AG04450 (cell line): ENCODE data around the gene TIGD3. TPM values are rescaled to one million over a fixed set of nuclear protein-coding genes. Genes with fewer than 3 reads are reported as not detected.

Experiments used
- CTCF ChIA-PET: fragments of 300-600, 350-600 bp; formaldehyde crosslinking; extraction: SDS; loops from one replicate; lab custom pipeline; 2022; ENCODE audit warnings: antibody characterized with exemption, inconsistent platforms; lab: Charles Lee
- POLR2A ChIA-PET: fragments of 350-600 bp; formaldehyde crosslinking; extraction: SDS; loops from one replicate; lab custom pipeline; 2021; ENCODE audit warnings: antibody characterized with exemption, inconsistent platforms; lab: Yijun Ruan, JAX
- DNase-seq: peaks from one replicate; pipeline ENCODE4 v3.0.0-alpha.2; 2011; ENCODE audit warnings: low read depth, low spot score
- H3K27ac ChIP-seq: one replicate; pipeline ENCODE4 v1.5.1; 2012; ENCODE audit warnings: low read depth, low read length, control low read depth
- H3K27me3 ChIP-seq: one replicate; pipeline ENCODE4 v1.6.0; 2012; ENCODE audit warnings: low read length; ENCODE audit not compliant: control insufficient read depth, insufficient read depth
- H3K4me3 ChIP-seq: 2 replicates; pipeline ENCODE4 v1.5.1; 2011; ENCODE audit warnings: mild to moderate bottlenecking, low read depth, low read length, control low read depth
- H3K9me3 ChIP-seq: 2 replicates; pipeline ENCODE4 v1.5.1; 2012; ENCODE audit warnings: low read length; ENCODE audit not compliant: control insufficient read depth, insufficient read depth
- CTCF ChIP-seq: IDR thresholded peaks from 2 replicates; pipeline ENCODE4 v1.5.1; 2011; ENCODE audit warnings: low read depth, low read length, control low read depth, inconsistent platforms
- polyA plus RNA-seq: library from polyadenylated mRNA; depleted of rRNA; stranded (reverse); fragments of >200 nt; gene quantifications from 2 replicates; pipeline ENCODE4 v1.2.3, GENCODE V29; 2011

The TIGD3 gene
- polyA plus RNA-seq, 1 experiment, result 0.07 TPM

DNA sequence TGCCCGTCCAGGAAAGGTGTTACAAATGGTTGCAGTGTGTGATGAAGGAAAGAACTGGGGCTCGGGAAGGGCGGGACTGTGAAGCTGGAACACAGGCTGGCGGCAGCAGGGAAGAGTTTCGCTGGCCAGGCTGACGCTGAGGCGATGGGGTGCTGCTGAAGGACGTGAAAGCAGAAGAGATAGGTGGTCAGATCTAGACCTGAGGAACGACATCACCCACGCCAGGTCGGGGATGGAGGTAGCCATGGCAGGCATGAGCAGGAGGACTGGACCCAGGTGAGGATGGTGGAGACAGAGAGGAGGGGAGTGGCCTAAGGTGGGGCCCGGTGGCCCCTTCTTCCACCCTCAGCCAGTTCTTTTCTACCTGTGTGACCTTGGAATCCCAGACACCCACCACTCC, 30.7 kb upstream of the TIGD3 start:
- Histone ChIP-seq H3K27me3 (no peaks in the 10 kb centered on the region), H3K27ac (no peak overlapping the region), H3K4me3 (no peak overlapping the region), H3K9me3 (no peaks in the 10 kb centered on the region)
- TF ChIP-seq CTCF, result no peak
- ChIA-PET POLR2A (no interaction called here), CTCF (interaction anchor here (0.7 to 13.8 kb wide), 2 partner anchors 8 to 48 kb away, joined by 3 to 506 read pairs; no protein-coding TSS in a partner anchor)
- DNase-seq, result no peak

DNA sequence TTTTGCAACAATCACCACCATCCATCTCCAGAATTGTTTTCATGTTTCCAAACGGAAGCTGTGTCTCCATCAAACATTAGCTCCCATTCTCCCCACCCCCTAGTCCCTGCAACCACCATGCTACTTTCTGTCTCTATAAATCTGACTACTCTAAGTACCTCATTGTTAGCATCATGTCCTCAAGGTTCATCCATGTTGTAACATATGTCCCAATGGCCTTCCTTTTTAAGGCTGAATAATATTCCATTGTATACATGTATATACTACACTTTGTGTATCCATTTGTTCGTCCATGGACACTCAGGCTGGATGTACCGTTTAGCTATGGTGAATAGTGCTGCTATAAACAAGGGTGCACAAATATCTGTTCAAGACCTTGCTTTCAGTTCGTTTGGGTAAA, 29.1 kb upstream of the TIGD3 start:
- no peak for DNase-seq
- CTCF ChIA-PET, result interaction anchor here (13.8 kb wide), 1 partner anchor 50 kb away, joined by 506 read pairs; no protein-coding TSS in a partner anchor
- POLR2A ChIA-PET, result interaction anchor here (0.7 to 1.2 kb wide), 3 partner anchors 8 to 203 kb away, joined by 3 to 4 read pairs (median 3); partner anchors contain the start of genes DPF2 and MRPL49

GRCh38 chr11:65327021-65327420, 27.5 kb upstream of the TIGD3 start:
- no peak overlapping the region for H3K27ac ChIP-seq
- no peaks in the 10 kb centered on the region for H3K9me3 ChIP-seq
- POLR2A ChIA-PET, result interaction anchor here (0.6 to 1.4 kb wide), 5 partner anchors 10 to 65 kb away, joined by 3 to 8 read pairs (median 4); partner anchors contain the start of gene POLA2
- H3K4me3 ChIP-seq, result no peak overlapping the region
- CTCF ChIA-PET, result interaction anchor here (0.6 to 13.8 kb wide), 3 partner anchors 11 to 122 kb away, joined by 3 to 506 read pairs (median 203); partner anchors contain the start of gene CDC42EP2
- no peak for DNase-seq
- no peaks in the 10 kb centered on the region for H3K27me3 ChIP-seq
- no peak for TF ChIP-seq CTCF

More for the DNA sequence above, 29.1 kb upstream of the TIGD3 start:
- no peak overlapping the region for H3K27ac ChIP-seq
- no peaks in the 10 kb centered on the region for H3K9me3 ChIP-seq
- no peak overlapping the region for H3K4me3 ChIP-seq
- no peaks in the 10 kb centered on the region for H3K27me3 ChIP-seq
- no peak for TF ChIP-seq CTCF

- Histone ChIP-seq H3K27ac (no peak overlapping the region), H3K27me3 (no peaks in the 10 kb centered on the region), H3K4me3 (no peak overlapping the region), H3K9me3 (no peaks in the 10 kb centered on the region)
- ChIA-PET CTCF (interaction anchor here (0.5 to 13.8 kb wide), 28 partner anchors 10 to 471 kb away, joined by 3 to 506 read pairs (median 6); partner anchors contain the start of genes CAPN1, CDC42EP2, POLA2 and SCYL1), POLR2A (interaction anchor here (0.6 to 2.3 kb wide), 7 partner anchors 13 to 126 kb away, joined by 3 to 25 read pairs (median 4); partner anchors contain the start of gene POLA2)
- DNase-seq, result no peak
- no peak for TF ChIP-seq CTCF
These were observed 25.1 kb upstream of the TIGD3 start for GRCh38 chr11:65329478-65329877.

- Histone ChIP-seq H3K9me3 (no peaks in the 10 kb centered on the region), H3K27me3 (no peaks in the 10 kb centered on the region), H3K27ac (no peak overlapping the region), H3K4me3 (no peak overlapping the region)
- POLR2A ChIA-PET, result interaction anchor here (0.9 to 2.3 kb wide), 5 partner anchors 14 to 68 kb away, joined by 3 to 25 read pairs (median 4); partner anchors contain the start of gene POLA2
- CTCF ChIA-PET, result interaction anchor here (0.5 to 13.8 kb wide), 28 partner anchors 9 to 471 kb away, joined by 3 to 506 read pairs (median 6); partner anchors contain the start of genes CAPN1, CDC42EP2, POLA2 and SCYL1
- peak; percentile 70 for TF ChIP-seq CTCF
- peak; percentile 83 for DNase-seq
These were observed 24.6 kb upstream of the TIGD3 start for GRCh38 chr11:65329944-65330403.
